A549 (cell line): ENCODE data around the gene AUTS2. TPM values are rescaled to one million over a fixed set of nuclear protein-coding genes. Genes with fewer than 3 reads are reported as not detected.
A peak's percentile ranks its signal among the peaks of the same experiment; 100 is the strongest.

Source experiments
- ATAC-seq, 2 experiments: fragments of 200-7000 bp in 1 of 2; fragments of >200 bp in 1 of 2; cut with Nextera tagmentation in 1 of 2; cut with Tn5 transposase in 1 of 2; 3 replicates each; pipeline versions ENCODE4 v1.8.0 to v1.9.1; 2018 to 2020; ENCODE audit warnings: mild to moderate bottlenecking in 1 of 2, moderate library complexity in 1 of 2
- CTCF ChIA-PET: fragments of 300-600 bp; sonication (Branson Sonifier 250); formaldehyde crosslinking; extraction: SDS; loops from one replicate; lab custom pipeline; 2021; ENCODE audit warnings: antibody characterized with exemption, inconsistent platforms; lab: Yijun Ruan, JAX
- POLR2A ChIA-PET: fragments of 350-600 bp; formaldehyde crosslinking; extraction: SDS; loops from one replicate; lab custom pipeline; 2021; ENCODE audit warnings: antibody characterized with exemption, inconsistent platforms; lab: Yijun Ruan, JAX
- DNase-seq, 2 experiments: peaks; one replicate each; pipeline versions ENCODE4 v3.0.0 to v3.0.0-alpha.2; 2011 to 2016; ENCODE audit warnings: low read depth in 1 of 2, low spot score in 1 of 2
- FAIRE-seq: peaks from 2 replicates; lab custom pipeline; 2011; peaks lifted over from hg19 to GRCh38; lab: Jason Lieb, UNC
- H3K27ac ChIP-seq, 2 experiments: fragments of >200 bp; sonication (Bioruptor Twin); formaldehyde crosslinking; 3 replicates each; pipeline ENCODE4 v1.5.1; 2016 to 2017
- H3K4me1 ChIP-seq: fragments of >200 bp; sonication (Bioruptor Twin); formaldehyde crosslinking; 3 replicates; pipeline ENCODE4 v1.6.1; 2016
- H3K4me2 ChIP-seq: fragments of >200 bp; sonication (Bioruptor Twin); formaldehyde crosslinking; 3 replicates; pipeline ENCODE4 v1.6.1; 2016
- H3K4me3 ChIP-seq: fragments of >200 bp; sonication (Bioruptor Twin); formaldehyde crosslinking; 3 replicates; pipeline ENCODE4 v1.5.1; 2016
- H3K9me3 ChIP-seq: fragments of >200 bp; sonication (Bioruptor Twin); formaldehyde crosslinking; 3 replicates; pipeline ENCODE4 v1.6.1; 2016
- CEBPB ChIP-seq, 2 experiments: fragments of >200 bp in 1 of 2; sonication (Bioruptor Twin) in 1 of 2; formaldehyde crosslinking in 1 of 2; IDR thresholded peaks; 2 replicates each; pipeline ENCODE4 v1.6.1; 2012 to 2016
- CHD4 ChIP-seq: fragments of 200-600 bp; sonication (generic); IDR thresholded peaks from 2 replicates; pipeline ENCODE4 v1.6.1; 2016; ENCODE audit warnings: antibody characterized with exemption, mild to moderate bottlenecking, borderline replicate concordance
- E2F6 ChIP-seq: IDR thresholded peaks from 2 replicates; pipeline ENCODE4 v1.6.1; 2012; ENCODE audit warnings: low read depth, borderline replicate concordance
- ESRRA ChIP-seq: fragments of 150-350 bp; IDR thresholded peaks from 2 replicates; pipeline ENCODE4 v1.6.1; 2014; ENCODE audit warnings: mild to moderate bottlenecking, low read length, borderline replicate concordance
- FOSB ChIP-seq: fragments of 250-450 bp; sonication (Bioruptor Pico); IDR thresholded peaks from 2 replicates; pipeline ENCODE4 v1.5.0; 2020; ENCODE audit warnings: mild to moderate bottlenecking, moderate library complexity
- HDAC2 ChIP-seq: fragments of 200-600 bp; sonication (generic); IDR thresholded peaks from 2 replicates; pipeline ENCODE4 v1.6.1; 2016
- HES2 ChIP-seq: fragments of >200 bp; sonication (Bioruptor Twin); formaldehyde crosslinking; IDR thresholded peaks from 2 replicates; pipeline ENCODE4 v1.6.1; 2016
- HOXA7 ChIP-seq: fragments of 250-450 bp; sonication (Bioruptor Pico); IDR thresholded peaks from 2 replicates; pipeline ENCODE4 v1.5.0; 2020; ENCODE audit warnings: mild to moderate bottlenecking, moderate library complexity
- HOXB5 ChIP-seq: fragments of 250-450 bp; sonication (Bioruptor Pico); IDR thresholded peaks from 2 replicates; pipeline ENCODE4 v1.5.0; 2020; ENCODE audit warnings: mild to moderate bottlenecking, moderate library complexity
- JUNB ChIP-seq: fragments of >200 bp; sonication (Bioruptor Twin); formaldehyde crosslinking; IDR thresholded peaks from 2 replicates; pipeline ENCODE4 v1.6.1; 2016
- KDM5A ChIP-seq: fragments of 200-600 bp; sonication (generic); IDR thresholded peaks from 2 replicates; pipeline ENCODE4 v1.6.1; 2016; ENCODE audit warnings: antibody characterized with exemption, mild to moderate bottlenecking
- MAFK ChIP-seq: fragments of 450-650 bp; IDR thresholded peaks from 2 replicates; pipeline ENCODE4 v1.6.1; 2014; ENCODE audit not compliant: partially characterized antibody
- NPAS2 ChIP-seq: fragments of 250-450 bp; sonication (Bioruptor Pico); IDR thresholded peaks from 2 replicates; pipeline ENCODE4 v1.8.0; 2022; ENCODE audit warnings: mild to moderate bottlenecking, moderate library complexity, borderline replicate concordance
- PHF8 ChIP-seq: fragments of 200-600 bp; sonication (generic); IDR thresholded peaks from 2 replicates; pipeline ENCODE4 v1.6.1; 2016; ENCODE audit warnings: low read depth, mild to moderate bottlenecking, antibody characterized with exemption, moderate library complexity, borderline replicate concordance
- REST ChIP-seq: fragments of 200-600 bp; sonication (generic); IDR thresholded peaks from 2 replicates; pipeline ENCODE4 v1.6.1; 2016; ENCODE audit warnings: antibody characterized with exemption, mild to moderate bottlenecking, moderate library complexity
- RFX5 ChIP-seq: fragments of 450-650 bp; IDR thresholded peaks from 2 replicates; pipeline ENCODE4 v1.7.1; 2014; ENCODE audit warnings: antibody characterized with exemption, mild to moderate bottlenecking, moderate library complexity
- SMC3 ChIP-seq: fragments of >200 bp; sonication (Bioruptor Twin); formaldehyde crosslinking; IDR thresholded peaks from 3 replicates; pipeline ENCODE4 v1.6.1; 2018; ENCODE audit warnings: inconsistent platforms
- TFCP2L1 ChIP-seq: fragments of 250-450 bp; sonication (Bioruptor Pico); IDR thresholded peaks from 2 replicates; pipeline ENCODE4 v1.5.0; 2021; ENCODE audit warnings: mild to moderate bottlenecking
- TP53 ChIP-seq: fragments of 250-450 bp; sonication (Bioruptor Pico); IDR thresholded peaks from 2 replicates; pipeline ENCODE4 v1.5.0; 2021; ENCODE audit warnings: mild to moderate bottlenecking, moderate library complexity
- WGBS: methylation state at CpG from one replicate; pipeline ENCODE4 v1.1.6; 2017; ENCODE audit errors: missing lambda C conversion rate; 5-methylcytosine and 5-hydroxymethylcytosine counted together
- polyA plus RNA-seq, 4 experiments: library from polyadenylated mRNA; depleted of rRNA in 3 of 4; stranded (reverse); fragments of >200 nt; fragmentation: RNase III in 1 of 4; extraction: RNeasy Plus Mini Kit Qiagen cat#74134 plus additional on column Dnase treatment in 1 of 4; gene quantifications; 2 replicates in 3 of 4; 3 replicates in 1 of 4; pipeline ENCODE4 v1.2.3, GENCODE V29; 2011 to 2017
- TF ChIP-seq, protein P1 (sequence below): fragments of 250-450 bp; sonication (Bioruptor Pico); IDR thresholded peaks from 2 replicates; pipeline ENCODE4 v1.5.0; 2021; ENCODE audit warnings: mild to moderate bottlenecking, moderate library complexity, borderline replicate concordance
- TF ChIP-seq, protein P2 (sequence below): fragments of 450-650 bp; IDR thresholded peaks from 2 replicates; pipeline ENCODE4 v1.6.1; 2014; ENCODE audit warnings: antibody characterized with exemption

Gene AUTS2
- polyA plus RNA-seq, 2 of the 4 experiments (the other 2 are of a cell fraction): 1.6 to 3.6 TPM

DNA sequence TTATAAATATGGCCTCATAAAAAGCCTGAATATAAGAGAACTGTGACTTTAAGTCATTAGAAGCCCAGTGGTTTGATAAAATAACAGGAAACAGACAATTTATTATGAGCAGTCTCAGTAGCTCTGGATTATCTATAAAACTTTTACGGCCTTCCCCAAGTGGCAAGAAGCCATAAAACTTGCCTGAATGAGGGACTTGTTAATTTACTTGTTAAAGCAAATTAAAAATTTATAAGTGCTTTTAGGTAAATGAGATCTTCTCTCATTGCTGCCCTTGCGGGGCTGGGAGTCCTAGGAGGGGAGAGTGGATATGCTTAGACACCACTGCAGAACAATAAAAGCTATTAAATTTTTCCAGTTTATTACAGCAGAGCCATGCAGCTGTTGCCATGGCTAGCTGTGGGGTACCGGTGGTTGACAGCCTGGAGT is 499.9 kb downstream of the AUTS2 start (continued):
- no peak for TF ChIP-seq NPAS2 (CRISPR knock-in tag)
- TF ChIP-seq, all 56 proteins: peak for 0

- DNase-seq: no peak
- 38% methylated on average over 7 of the region's 7 CpGs for WGBS
- H3K4me2 ChIP-seq: no peak overlapping the region
- no peaks in the 10 kb centered on the region for H3K4me1 ChIP-seq
- no peak for ATAC-seq
- TF ChIP-seq, protein P1, sequence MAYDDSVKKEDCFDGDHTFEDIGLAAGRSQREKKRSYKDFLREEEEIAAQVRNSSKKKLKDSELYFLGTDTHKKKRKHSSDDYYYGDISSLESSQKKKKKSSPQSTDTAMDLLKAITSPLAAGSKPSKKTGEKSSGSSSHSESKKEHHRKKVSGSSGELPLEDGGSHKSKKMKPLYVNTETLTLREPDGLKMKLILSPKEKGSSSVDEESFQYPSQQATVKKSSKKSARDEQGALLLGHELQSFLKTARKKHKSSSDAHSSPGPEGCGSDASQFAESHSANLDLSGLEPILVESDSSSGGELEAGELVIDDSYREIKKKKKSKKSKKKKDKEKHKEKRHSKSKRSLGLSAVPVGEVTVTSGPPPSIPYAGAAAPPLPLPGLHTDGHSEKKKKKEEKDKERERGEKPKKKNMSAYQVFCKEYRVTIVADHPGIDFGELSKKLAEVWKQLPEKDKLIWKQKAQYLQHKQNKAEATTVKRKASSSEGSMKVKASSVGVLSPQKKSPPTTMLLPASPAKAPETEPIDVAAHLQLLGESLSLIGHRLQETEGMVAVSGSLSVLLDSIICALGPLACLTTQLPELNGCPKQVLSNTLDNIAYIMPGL (CRISPR knock-in tag): no peak
- TF ChIP-seq, protein P2, sequence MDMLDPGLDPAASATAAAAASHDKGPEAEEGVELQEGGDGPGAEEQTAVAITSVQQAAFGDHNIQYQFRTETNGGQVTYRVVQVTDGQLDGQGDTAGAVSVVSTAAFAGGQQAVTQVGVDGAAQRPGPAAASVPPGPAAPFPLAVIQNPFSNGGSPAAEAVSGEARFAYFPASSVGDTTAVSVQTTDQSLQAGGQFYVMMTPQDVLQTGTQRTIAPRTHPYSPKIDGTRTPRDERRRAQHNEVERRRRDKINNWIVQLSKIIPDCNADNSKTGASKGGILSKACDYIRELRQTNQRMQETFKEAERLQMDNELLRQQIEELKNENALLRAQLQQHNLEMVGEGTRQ: no peak
- TF ChIP-seq HOXA7 (CRISPR knock-in tag) (no peak), JUNB (no peak), CHD4 (no peak), TFCP2L1 (no peak), HDAC2 (no peak), KDM5A (no peak), ESRRA (no peak), NPAS2 (CRISPR knock-in tag) (no peak), SMC3 (no peak), RFX5 (no peak), TP53 (CRISPR knock-in tag) (no peak), CEBPB (IDR thresholded peaks at IDR 0.05) (no peak), FOSB (CRISPR knock-in tag) (no peak), HES2 (no peak)
- no peak overlapping the region for H3K4me3 ChIP-seq
- POLR2A ChIA-PET: no interaction called here
- no peaks in the 10 kb centered on the region for H3K9me3 ChIP-seq
- no peak for FAIRE-seq
- CTCF ChIA-PET: no interaction called here
- no peak overlapping the region for H3K27ac ChIP-seq
Observed at GRCh38 chr7:70098905-70099672, 500.8 kb downstream of the AUTS2 start.

DNA sequence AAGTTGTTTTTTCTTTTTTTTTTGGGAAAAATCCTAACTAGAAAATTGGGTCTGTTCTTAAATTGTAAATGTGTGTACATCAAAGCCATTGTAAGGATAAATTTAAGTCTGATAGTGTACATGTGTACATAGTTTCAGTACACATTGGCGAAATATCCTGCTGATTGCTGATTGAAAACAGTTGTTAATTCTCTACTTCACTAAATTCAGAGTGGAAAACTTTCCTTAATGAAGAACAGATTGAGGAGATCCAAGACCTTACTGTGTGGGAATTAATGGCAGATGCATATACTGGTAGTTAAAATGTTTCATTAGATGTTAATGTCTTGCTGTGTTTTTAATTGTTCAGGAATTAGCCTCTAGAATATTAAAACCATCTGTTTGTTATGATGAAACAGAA is 506.0 kb downstream of the AUTS2 start:
- H3K27ac ChIP-seq: no peak overlapping the region
- DNase-seq: no peak
- no peaks in the 10 kb centered on the region for H3K9me3 ChIP-seq
- no peak for ATAC-seq
- ChIA-PET CTCF (no interaction called here), POLR2A (no interaction called here)
- FAIRE-seq: no peak
- H3K4me2 ChIP-seq: no peak overlapping the region
- 24% methylated on average over 1 of the region's 1 CpG for WGBS
- H3K4me1 ChIP-seq: no peaks in the 10 kb centered on the region
- no peak for TF ChIP-seq E2F6
- H3K4me3 ChIP-seq: no peak overlapping the region

- POLR2A ChIA-PET: no interaction called here
Observed at GRCh38 chr7:70113078-70113477, 514.8 kb downstream of the AUTS2 start.

More at GRCh38 chr7:70113078-70113477, 514.8 kb downstream of the AUTS2 start:
- FAIRE-seq: no peak
- Histone ChIP-seq H3K4me1 (no peaks in the 10 kb centered on the region), H3K9me3 (no peaks in the 10 kb centered on the region)
- CTCF ChIA-PET: no interaction called here
- no peak for ATAC-seq
- TF ChIP-seq PHF8 (no peak), HOXB5 (CRISPR knock-in tag) (no peak), REST (no peak), KDM5A (no peak), MAFK (peak; percentile 55)
- TF ChIP-seq, protein P1 (CRISPR knock-in tag): no peak
- TF ChIP-seq, protein P2: no peak
- TF ChIP-seq, all 56 proteins: peak for 1
- Histone ChIP-seq H3K4me2 (no peak overlapping the region), H3K27ac (no peak overlapping the region), H3K4me3 (no peak overlapping the region)
- WGBS: 6% methylated on average over 2 of the region's 2 CpGs
- no peak for DNase-seq
